Fibroblast of the aortic adventitia (primary cell): Measurements from ENCODE around the gene SMIM7. TPM values are rescaled to one million over a fixed set of nuclear protein-coding genes. Genes with fewer than 3 reads are reported as not detected.

ENCODE experiments used
- DNase-seq: peaks from one replicate; pipeline ENCODE4 v3.0.0-alpha.2; 2010; ENCODE audit warnings: low read depth
- H3K4me3 ChIP-seq: 2 replicates; pipeline ENCODE4 v1.5.1; 2011; ENCODE audit warnings: low read depth, mild to moderate bottlenecking, control low read depth, low read length, moderate library complexity
- CTCF ChIP-seq: IDR thresholded peaks from 2 replicates; pipeline ENCODE4 v1.5.1; 2011; ENCODE audit warnings: mild to moderate bottlenecking, low read length, control low read depth, inconsistent platforms; ENCODE audit not compliant: insufficient read depth
- total RNA-seq: library from RNA; depleted of rRNA; stranded (reverse); fragments of >200 nt; gene quantifications from 2 replicates; pipeline ENCODE4 v1.2.3, GENCODE V29; 2012; ENCODE audit warnings: low replicate concordance

Gene SMIM7
- total RNA-seq, 1 donor: 85.2 TPM

DNA sequence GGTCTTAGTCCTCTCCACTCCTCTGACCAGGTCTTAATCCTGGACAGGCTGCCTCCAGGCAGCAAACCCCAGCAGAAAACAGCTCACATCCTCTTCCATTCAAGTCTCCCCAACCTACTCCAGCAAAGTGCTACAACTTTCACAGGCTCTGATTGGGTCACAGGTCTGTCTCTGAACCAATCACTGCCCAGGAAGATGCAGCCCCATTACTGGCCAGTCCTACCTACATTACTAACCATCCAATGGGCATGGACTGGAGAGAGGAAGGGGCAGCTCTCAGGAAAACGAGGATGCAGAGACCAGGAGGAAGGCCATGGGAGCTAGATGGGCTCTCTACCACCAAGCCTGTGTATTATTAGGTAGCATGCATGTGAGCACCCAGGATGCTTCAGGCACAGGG, 44.1 kb downstream of the SMIM7 start:
- no peak for DNase-seq
- TF ChIP-seq CTCF: no peak
- H3K4me3 ChIP-seq: no peak overlapping the region

GRCh38 chr19:16614941-16615340, 45.0 kb downstream of the SMIM7 start:
- no peak for TF ChIP-seq CTCF
- DNase-seq: no peak
- no peak overlapping the region for H3K4me3 ChIP-seq

- TF ChIP-seq CTCF: no peak
- no peak for DNase-seq
- H3K4me3 ChIP-seq: no peak overlapping the region
These were observed 46.1 kb downstream of the SMIM7 start for GRCh38 chr19:16613841-16614240.

DNA sequence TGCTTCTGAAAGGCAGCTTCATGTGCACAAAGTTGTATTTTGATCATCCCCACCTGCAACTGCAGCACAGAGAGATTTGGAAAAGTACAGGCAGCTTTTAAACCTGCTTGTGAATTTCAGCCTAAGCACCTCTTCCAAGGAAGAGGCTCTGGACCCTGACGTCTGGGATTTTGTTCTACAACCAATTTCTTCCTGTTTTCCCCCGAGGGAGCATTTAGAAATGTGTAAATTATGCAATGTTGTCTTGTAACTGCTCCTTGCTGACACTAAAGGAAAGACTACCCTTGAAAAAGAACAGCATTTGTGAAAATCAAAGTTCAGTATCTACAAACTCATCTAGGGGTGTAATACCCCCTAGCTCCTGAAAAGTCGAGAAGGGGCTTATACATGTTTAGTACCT, 47.3 kb downstream of the SMIM7 start:
- no peak overlapping the region for H3K4me3 ChIP-seq
- TF ChIP-seq CTCF: no peak
- peak; percentile 4 for DNase-seq

DNA sequence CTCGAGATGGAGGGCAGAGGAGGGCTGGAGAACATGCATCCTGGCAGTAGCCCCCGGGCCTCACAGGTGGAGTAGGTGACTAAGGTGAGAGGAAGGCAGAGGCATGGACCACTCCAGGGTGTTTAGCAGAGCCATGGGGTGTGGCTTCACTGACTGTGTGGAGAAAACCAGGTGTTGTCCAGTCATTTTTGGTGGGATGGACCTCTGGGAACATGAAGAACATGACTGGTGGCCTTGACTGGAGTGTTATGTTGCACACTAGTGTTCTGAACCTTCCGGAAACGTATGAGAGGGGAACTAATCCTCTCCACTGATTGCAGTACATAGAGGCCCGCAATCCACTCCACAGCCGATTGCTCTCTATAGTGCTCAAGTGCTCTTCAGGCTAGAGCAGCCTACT, 48.8 kb downstream of the SMIM7 start:
- TF ChIP-seq CTCF: no peak
- no peak for DNase-seq
- H3K4me3 ChIP-seq: no peak overlapping the region

DNA sequence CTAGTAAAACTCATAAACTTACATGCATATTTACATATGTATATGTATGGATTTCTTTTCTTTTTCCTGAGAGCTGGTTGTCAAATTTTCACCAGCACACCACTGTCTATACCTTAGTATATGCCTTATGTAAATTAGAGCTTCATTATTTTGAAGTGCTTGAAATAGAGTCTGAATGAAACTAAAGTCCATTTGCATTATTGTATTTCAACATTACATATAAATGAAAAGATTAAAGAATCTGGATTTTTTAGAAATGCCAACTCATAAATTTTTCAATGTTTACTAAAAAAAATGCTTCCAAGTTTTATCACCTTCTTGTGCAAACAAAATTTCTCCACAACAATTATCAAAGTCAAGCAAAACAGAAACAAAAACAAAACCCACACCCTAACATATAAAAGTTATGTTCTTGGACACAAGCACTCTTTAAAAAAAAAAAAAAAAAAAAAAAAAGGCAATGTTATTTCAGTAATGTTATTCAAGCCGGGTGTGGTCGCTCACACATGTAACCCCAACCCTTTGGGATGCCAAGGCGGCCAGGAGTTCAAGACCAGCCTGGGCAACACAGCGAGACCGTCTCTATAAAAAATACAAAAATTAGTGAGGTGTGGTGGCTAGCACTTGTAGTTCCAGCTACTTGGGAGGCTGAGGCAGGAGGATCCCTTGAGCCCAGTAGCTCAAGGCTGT, 50.3 kb downstream of the SMIM7 start:
- DNase-seq: no peak
- TF ChIP-seq CTCF: no peak
- H3K4me3 ChIP-seq: no peak overlapping the region

- no peak overlapping the region for H3K4me3 ChIP-seq
- no peak for TF ChIP-seq CTCF
- peak; percentile 84 for DNase-seq
These were observed 51.6 kb downstream of the SMIM7 start for GRCh38 chr19:16608290-16608739.
